IPS-11a (cell line): ENCODE data around the gene C19orf44.
"Not testable (repeated sequence)": the region's sequence is repeated elsewhere in the genome, so short reads cannot be mapped to it uniquely, and the experiment has no call there.

Experiments
- H3K4me3 ChIP-seq: one replicate; pipeline ENCODE4 v1.5.1; 2013; ENCODE audit warnings: low read depth, low read length, control low read depth

Gene C19orf44

DNA sequence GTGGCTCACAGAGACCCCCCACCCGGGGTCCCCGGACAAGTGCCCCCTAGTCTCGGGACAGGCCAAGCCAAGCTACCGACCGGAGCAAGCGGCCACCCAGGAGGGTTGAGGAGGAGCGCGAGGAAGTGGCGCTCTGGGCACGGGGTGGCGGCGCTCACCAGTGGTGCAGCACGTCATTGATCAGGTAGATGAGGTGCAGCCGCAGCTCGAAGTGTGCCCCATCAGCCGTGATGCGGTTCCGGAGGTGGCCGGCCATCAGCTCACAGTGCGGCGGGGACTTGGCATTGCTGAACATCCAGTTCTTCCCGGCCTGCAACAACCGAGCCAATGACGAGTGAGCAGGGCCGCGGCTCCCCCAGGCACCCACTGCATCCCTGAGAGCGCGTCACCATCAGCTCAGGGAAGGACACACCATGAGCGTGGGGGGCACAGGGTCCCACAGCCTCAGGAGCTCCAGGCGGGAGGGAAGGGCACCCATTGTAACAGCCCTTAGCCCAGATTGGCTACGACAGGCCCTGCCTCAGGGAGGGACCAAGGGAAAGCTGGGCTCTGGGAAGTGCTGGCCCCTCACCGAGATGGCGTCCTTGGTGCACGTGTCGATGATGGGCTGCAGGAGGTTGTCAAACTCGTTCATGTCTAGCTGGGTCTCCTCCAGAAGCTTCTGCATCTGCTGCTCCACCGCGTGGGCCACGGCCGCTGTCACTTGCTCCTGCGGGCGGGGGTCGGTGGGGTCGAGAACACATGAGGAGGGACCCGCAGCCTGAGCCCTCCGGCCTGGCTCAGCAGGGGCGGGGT, 36.4 kb downstream of the C19orf44 start:
- no peak overlapping the region for H3K4me3 ChIP-seq

- H3K4me3 ChIP-seq: no peak overlapping the region
Measured at GRCh38 chr19:16535381-16535780, 39.2 kb downstream of the C19orf44 start.

DNA sequence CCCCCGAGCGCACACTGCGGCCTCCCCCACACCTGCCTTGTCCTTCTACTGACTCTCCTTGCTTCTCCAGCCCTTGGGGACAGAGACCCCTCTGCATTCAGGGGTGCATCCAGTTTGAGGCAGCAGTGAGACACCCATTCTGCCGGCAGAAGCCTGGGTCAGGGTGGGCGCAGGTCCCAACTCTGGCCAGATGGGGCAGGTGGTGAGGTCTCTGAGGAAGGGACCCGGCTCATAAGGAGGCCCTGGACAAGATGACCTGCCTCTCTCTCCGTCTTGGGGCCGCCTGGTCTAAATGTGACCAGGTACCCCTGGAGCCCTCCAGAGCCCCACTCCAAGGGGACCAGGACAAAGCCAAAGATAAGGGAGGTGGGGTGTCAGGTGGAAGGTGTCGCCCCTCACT, 39.9 kb downstream of the C19orf44 start:
- H3K4me3 ChIP-seq: no peak overlapping the region

- no peak overlapping the region for H3K4me3 ChIP-seq
Measured at GRCh38 chr19:16537111-16537510, 40.9 kb downstream of the C19orf44 start.

GRCh38 chr19:16540948-16541347, 44.8 kb downstream of the C19orf44 start:
- H3K4me3 ChIP-seq: peak overlapping the region; percentile 93

DNA sequence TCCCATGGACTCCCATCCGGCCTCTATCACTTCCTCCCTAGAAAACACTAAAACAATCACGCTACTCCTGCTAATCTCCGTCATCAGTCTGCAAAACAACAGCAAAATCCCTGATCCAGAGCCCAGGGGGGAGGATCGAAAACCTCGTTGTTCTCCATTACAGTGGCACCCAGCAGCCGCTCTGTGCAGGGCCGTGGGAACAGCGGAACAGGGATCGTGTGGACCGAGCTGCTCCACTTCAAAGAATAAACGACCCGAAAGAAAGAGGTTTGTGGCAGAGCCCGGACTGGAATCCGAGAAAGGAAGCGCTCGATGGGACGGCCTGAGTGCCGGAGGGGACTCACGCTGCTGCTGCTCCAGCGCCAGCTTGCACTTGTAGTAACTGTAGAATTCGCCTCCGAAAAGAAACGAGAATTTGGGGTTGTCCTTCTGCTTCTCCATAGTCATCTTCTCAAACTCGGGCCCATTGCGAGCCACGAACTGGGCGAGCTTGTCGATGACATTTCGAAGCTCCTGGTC, 45.4 kb downstream of the C19orf44 start:
- peak overlapping the region; percentile 93 for H3K4me3 ChIP-seq

GRCh38 chr19:16542045-16542909, 46.1 kb downstream of the C19orf44 start, which contains the start of gene CHERP:
Gene CHERP (minus strand): TSS chr19:16542437. CDS start chr19:16542378, 59 bp downstream.
- peak within 1 kb of the TSS; percentile 93 for H3K4me3 ChIP-seq

GRCh38 chr19:16542910-16543472, 46.8 kb downstream of the C19orf44 start:
- H3K4me3 ChIP-seq: peak overlapping the region; percentile 93

DNA sequence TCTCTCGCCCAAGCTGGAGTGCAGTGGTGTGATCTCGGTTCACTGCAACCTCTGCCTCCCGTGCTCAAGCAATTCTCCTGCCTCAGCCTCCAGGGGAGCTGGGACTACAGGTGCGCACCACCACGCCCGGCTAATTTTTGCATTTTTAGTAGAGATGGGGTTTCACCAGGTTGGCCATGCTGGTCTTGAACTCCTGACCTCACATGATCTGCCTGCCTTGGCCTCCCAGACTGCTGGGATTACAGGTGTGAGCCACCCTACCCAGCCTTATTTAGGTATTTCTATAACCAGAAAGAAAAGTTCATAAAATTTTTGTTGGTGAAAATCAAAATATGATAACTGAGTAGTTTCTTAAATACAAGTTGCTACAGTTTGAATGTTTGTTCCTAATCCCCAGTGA, 47.5 kb downstream of the C19orf44 start:
- H3K4me3 ChIP-seq: not testable (repeated sequence)

- no peak overlapping the region for H3K4me3 ChIP-seq
Measured at GRCh38 chr19:16544473-16545231, 48.5 kb downstream of the C19orf44 start.

- no peak overlapping the region for H3K4me3 ChIP-seq
Measured at GRCh38 chr19:16548956-16549355, 52.8 kb downstream of the C19orf44 start.

- H3K4me3 ChIP-seq: not testable (repeated sequence)
Measured at GRCh38 chr19:16551902-16552301, 55.7 kb downstream of the C19orf44 start.

DNA sequence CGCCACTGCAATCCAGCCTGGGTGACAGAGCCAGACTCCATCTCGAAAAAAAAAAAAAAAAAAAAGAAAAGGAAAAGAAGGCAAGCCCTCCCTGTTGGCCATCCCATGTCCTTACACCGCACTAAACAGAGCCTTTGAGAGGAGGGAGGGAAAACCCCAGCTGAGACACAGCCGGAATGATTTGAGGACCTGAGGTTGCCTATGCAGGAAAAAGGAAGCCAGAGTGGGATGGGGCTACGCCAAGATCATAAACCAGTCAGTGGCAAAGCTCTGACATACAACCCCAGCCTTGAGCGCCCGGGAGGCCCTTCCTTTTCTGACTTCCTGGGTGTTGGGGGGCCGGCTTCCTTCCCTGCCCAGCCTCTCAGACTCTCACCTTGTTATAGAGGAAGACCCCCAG, 58.6 kb downstream of the C19orf44 start:
- H3K4me3 ChIP-seq: no peak overlapping the region

GRCh38 chr19:16559780-16560276, 63.6 kb downstream of the C19orf44 start:
- H3K4me3 ChIP-seq: no peak overlapping the region

DNA sequence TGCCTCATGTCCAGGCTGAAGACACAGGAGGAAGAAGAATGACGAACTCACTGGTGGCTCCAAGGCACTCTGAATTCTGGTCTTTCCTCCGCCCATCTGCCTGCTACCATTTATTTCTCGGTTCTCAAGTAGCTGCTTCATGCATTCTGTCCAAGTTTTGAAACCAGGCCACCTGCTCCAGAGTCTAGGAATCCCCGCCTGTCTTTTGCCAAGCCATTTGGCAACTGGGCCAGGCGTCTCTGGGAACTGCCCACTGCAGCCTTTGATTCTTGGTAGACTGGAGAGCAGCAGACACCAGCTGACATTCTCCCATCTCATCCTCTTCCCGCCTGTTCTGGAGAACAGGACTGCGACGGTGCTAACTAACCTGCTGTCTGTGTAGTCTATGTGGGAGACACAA, 65.2 kb downstream of the C19orf44 start:
- H3K4me3 ChIP-seq: no peak overlapping the region

DNA sequence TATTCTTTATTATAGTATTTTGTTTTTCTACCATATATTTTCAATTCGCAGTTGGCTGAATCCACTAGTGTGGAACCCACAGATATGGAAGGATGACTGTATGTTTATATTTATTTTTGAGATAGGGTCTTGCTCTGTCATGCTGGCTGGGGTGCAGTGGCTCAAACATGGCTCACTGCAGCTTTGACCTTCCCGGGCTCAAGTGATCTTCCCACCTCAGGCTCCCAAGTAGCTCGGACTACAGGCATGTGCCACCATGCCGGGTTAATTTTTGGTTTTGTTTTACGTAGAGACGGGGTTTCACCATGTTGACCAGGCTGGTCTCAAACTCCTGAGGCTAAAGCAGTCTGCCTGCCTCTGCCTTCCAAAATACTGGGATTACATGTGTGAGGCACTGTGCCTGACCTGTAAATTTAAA, 66.4 kb downstream of the C19orf44 start:
- no peak overlapping the region for H3K4me3 ChIP-seq

GRCh38 chr19:16564842-16565241, 68.6 kb downstream of the C19orf44 start:
- no peak overlapping the region for H3K4me3 ChIP-seq

DNA sequence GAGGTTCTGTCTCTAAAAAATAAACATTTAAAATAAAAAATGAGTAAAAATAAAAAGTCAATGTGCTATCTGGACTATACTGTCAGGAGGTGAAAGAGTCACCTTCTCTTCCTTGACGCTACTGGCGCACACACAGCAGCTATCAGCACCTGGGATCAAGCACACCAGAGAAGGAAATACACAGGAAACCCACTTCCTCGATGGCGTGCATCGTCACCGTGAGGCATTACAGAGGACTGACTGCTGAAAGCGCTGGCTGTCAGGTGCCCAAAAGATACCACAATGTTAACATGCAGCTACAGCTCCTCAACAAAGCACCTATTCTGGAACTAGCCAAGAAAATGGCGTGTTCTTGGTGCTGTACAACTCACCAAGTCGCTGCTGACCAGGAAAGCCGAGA, 70.0 kb downstream of the C19orf44 start:
- H3K4me3 ChIP-seq: no peak overlapping the region

DNA sequence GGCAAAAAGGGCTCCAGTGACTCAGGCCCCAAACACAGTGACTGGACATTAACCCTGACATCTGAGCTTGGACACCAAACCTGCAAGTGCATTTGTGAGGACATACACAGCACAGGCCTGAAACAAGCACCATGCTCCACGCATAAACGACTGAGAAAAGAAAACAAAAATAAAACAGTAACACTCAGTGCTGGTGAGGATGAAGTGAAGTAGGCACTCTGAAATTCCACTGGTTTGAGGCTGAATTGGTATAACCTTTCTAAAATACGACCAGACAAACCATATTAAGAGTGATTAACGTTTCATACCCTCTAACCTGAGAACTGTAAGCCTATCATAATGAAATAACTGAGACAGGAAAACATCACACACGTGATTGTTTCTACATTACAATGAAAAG, 70.5 kb downstream of the C19orf44 start:
- no peak overlapping the region for H3K4me3 ChIP-seq

GRCh38 chr19:16569609-16570320, 73.6 kb downstream of the C19orf44 start:
- H3K4me3 ChIP-seq: no peak overlapping the region
